H1 (cell line): ENCODE results near the gene GPR26. TPM values are rescaled to one million over a fixed set of nuclear protein-coding genes. Genes with fewer than 3 reads are reported as not detected.

Experiments used
- polyA plus RNA-seq, 7 experiments: library from polyadenylated mRNA; depleted of rRNA in 3 of 7; stranded (reverse) in 5 of 7; unstranded in 2 of 7; fragments of >200 nt in 5 of 7; fragments of 200-250 nt in 2 of 7; gene quantifications; 1 replicate in 5 of 7; 2 replicates in 1 of 7; 4 replicates in 1 of 7; pipeline versions ENCODE4 v1.2.1 to v1.2.3, GENCODE V29; 2011 to 2013; ENCODE audit warnings: missing spikeins in 2 of 7, mixed read lengths in 2 of 7
- total RNA-seq: library from RNA; stranded (reverse); fragmentation: NEBNext Ultra II Directional; extraction: Animal tissue kit (Norgen Biotek cat#: 25700); gene quantifications from 2 replicates; pipeline ENCODE4 v1.2.1, GENCODE V29; 2021
- TF ChIP-seq, protein P1 (sequence below): fragments of 300-600 bp; sonication (generic); IDR thresholded peaks from 2 replicates; pipeline ENCODE4 v1.7.1; 2012; ENCODE audit warnings: low read length, moderate library complexity, mild to moderate bottlenecking, inconsistent platforms; ENCODE audit not compliant: insufficient replicate concordance

GPR26 gene
- total and polyA plus RNA-seq, 2 of the 8 experiments (the other 6 are each of a cell fraction or from before 2014, with no cell fraction given), result 0.09 to 0.21 TPM

DNA sequence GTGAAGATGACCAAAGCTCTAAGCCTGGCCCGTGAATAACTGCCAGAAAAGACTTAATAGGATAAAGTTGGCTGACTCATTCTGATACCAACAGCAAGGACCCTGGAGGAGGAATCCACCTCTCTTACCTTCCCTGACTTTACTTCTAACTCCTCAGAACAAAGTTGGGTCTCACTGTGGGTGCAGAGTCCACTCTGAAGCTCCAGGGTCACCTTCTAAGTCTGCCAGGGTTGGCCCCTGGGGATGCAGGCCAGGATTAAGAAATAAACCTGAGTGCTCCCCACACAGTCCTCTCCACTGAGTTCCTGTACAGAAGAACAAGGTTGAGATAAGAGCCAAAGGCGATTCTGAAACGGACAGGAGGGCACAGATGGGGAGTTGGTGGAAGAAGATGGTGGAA is 54.4 kb downstream of the GPR26 start (continued):
- TF ChIP-seq, protein P1, sequence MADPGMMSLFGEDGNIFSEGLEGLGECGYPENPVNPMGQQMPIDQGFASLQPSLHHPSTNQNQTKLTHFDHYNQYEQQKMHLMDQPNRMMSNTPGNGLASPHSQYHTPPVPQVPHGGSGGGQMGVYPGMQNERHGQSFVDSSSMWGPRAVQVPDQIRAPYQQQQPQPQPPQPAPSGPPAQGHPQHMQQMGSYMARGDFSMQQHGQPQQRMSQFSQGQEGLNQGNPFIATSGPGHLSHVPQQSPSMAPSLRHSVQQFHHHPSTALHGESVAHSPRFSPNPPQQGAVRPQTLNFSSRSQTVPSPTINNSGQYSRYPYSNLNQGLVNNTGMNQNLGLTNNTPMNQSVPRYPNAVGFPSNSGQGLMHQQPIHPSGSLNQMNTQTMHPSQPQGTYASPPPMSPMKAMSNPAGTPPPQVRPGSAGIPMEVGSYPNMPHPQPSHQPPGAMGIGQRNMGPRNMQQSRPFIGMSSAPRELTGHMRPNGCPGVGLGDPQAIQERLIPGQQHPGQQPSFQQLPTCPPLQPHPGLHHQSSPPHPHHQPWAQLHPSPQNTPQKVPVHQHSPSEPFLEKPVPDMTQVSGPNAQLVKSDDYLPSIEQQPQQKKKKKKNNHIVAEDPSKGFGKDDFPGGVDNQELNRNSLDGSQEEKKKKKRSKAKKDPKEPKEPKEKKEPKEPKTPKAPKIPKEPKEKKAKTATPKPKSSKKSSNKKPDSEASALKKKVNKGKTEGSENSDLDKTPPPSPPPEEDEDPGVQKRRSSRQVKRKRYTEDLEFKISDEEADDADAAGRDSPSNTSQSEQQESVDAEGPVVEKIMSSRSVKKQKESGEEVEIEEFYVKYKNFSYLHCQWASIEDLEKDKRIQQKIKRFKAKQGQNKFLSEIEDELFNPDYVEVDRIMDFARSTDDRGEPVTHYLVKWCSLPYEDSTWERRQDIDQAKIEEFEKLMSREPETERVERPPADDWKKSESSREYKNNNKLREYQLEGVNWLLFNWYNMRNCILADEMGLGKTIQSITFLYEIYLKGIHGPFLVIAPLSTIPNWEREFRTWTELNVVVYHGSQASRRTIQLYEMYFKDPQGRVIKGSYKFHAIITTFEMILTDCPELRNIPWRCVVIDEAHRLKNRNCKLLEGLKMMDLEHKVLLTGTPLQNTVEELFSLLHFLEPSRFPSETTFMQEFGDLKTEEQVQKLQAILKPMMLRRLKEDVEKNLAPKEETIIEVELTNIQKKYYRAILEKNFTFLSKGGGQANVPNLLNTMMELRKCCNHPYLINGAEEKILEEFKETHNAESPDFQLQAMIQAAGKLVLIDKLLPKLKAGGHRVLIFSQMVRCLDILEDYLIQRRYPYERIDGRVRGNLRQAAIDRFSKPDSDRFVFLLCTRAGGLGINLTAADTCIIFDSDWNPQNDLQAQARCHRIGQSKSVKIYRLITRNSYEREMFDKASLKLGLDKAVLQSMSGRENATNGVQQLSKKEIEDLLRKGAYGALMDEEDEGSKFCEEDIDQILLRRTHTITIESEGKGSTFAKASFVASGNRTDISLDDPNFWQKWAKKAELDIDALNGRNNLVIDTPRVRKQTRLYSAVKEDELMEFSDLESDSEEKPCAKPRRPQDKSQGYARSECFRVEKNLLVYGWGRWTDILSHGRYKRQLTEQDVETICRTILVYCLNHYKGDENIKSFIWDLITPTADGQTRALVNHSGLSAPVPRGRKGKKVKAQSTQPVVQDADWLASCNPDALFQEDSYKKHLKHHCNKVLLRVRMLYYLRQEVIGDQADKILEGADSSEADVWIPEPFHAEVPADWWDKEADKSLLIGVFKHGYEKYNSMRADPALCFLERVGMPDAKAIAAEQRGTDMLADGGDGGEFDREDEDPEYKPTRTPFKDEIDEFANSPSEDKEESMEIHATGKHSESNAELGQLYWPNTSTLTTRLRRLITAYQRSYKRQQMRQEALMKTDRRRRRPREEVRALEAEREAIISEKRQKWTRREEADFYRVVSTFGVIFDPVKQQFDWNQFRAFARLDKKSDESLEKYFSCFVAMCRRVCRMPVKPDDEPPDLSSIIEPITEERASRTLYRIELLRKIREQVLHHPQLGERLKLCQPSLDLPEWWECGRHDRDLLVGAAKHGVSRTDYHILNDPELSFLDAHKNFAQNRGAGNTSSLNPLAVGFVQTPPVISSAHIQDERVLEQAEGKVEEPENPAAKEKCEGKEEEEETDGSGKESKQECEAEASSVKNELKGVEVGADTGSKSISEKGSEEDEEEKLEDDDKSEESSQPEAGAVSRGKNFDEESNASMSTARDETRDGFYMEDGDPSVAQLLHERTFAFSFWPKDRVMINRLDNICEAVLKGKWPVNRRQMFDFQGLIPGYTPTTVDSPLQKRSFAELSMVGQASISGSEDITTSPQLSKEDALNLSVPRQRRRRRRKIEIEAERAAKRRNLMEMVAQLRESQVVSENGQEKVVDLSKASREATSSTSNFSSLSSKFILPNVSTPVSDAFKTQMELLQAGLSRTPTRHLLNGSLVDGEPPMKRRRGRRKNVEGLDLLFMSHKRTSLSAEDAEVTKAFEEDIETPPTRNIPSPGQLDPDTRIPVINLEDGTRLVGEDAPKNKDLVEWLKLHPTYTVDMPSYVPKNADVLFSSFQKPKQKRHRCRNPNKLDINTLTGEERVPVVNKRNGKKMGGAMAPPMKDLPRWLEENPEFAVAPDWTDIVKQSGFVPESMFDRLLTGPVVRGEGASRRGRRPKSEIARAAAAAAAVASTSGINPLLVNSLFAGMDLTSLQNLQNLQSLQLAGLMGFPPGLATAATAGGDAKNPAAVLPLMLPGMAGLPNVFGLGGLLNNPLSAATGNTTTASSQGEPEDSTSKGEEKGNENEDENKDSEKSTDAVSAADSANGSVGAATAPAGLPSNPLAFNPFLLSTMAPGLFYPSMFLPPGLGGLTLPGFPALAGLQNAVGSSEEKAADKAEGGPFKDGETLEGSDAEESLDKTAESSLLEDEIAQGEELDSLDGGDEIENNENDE, result no peak
